Trophoblast cell (in vitro differentiated cells and primary cell): ENCODE results near the gene MPND.

Experiments used
- DNase-seq, 2 donors: peaks; one replicate each; pipeline ENCODE4 v3.0.0-alpha.2; 2016
- H2AFZ ChIP-seq: 2 replicates; pipeline ENCODE4 v1.6.1; 2013; ENCODE audit warnings: low read length, moderate library complexity, mild to moderate bottlenecking; ENCODE audit not compliant: insufficient read depth, poor library complexity
- H2AK5ac ChIP-seq: 2 replicates; pipeline ENCODE4 v1.6.1; 2013; ENCODE audit warnings: mild to moderate bottlenecking, low read length
- H2BK120ac ChIP-seq: 2 replicates; pipeline ENCODE4 v1.6.1; 2013; ENCODE audit warnings: low read length, mild to moderate bottlenecking, moderate library complexity; ENCODE audit not compliant: insufficient read depth, poor library complexity
- H2BK12ac ChIP-seq: 2 replicates; pipeline ENCODE4 v1.6.1; 2013; ENCODE audit warnings: mild to moderate bottlenecking, low read length, moderate library complexity
- H2BK5ac ChIP-seq: 2 replicates; pipeline ENCODE4 v1.6.1; 2013; ENCODE audit warnings: low read length, low read depth, moderate library complexity, mild to moderate bottlenecking; ENCODE audit not compliant: poor library complexity
- H3K14ac ChIP-seq: 2 replicates; pipeline ENCODE4 v1.6.1; 2013; ENCODE audit warnings: mild to moderate bottlenecking, low read length
- H3K18ac ChIP-seq: 2 replicates; pipeline ENCODE4 v1.6.1; 2013; ENCODE audit warnings: mild to moderate bottlenecking, low read length
- H3K23ac ChIP-seq: 2 replicates; pipeline ENCODE4 v1.6.1; 2013; ENCODE audit warnings: low read length
- H3K27ac ChIP-seq: 2 replicates; pipeline ENCODE4 v1.5.1; 2013; ENCODE audit warnings: low read depth, mild to moderate bottlenecking, inconsistent platforms, low read length, moderate library complexity
- H3K27me3 ChIP-seq: 2 replicates; pipeline ENCODE4 v1.6.1; 2013; ENCODE audit warnings: inconsistent platforms, mild to moderate bottlenecking, low read length, moderate library complexity; ENCODE audit not compliant: insufficient read depth
- H3K36me3 ChIP-seq, 2 experiments: 1 replicate in 1 of 2; 2 replicates in 1 of 2; pipeline ENCODE4 v1.6.1; 2013; ENCODE audit warnings: low read length in 2 of 2, mild to moderate bottlenecking in 2 of 2, moderate library complexity in 1 of 2; ENCODE audit not compliant: insufficient read depth in 2 of 2, control insufficient read depth in 1 of 2
- H3K4ac ChIP-seq: 2 replicates; pipeline ENCODE4 v1.6.1; 2013; ENCODE audit warnings: low read depth, mild to moderate bottlenecking, low read length, moderate library complexity
- H3K4me1 ChIP-seq, 2 experiments: 1 replicate in 1 of 2; 2 replicates in 1 of 2; pipeline ENCODE4 v1.6.1; 2013; ENCODE audit warnings: low read length in 2 of 2, mild to moderate bottlenecking in 2 of 2, moderate library complexity in 1 of 2; ENCODE audit not compliant: insufficient read depth in 2 of 2, control insufficient read depth in 1 of 2
- H3K4me2 ChIP-seq: 2 replicates; pipeline ENCODE4 v1.6.1; 2013; ENCODE audit warnings: inconsistent platforms, mild to moderate bottlenecking, low read length, moderate library complexity
- H3K4me3 ChIP-seq: 2 replicates; pipeline ENCODE4 v1.5.1; 2013; ENCODE audit warnings: mild to moderate bottlenecking, low read depth, low read length, inconsistent platforms
- H3K79me1 ChIP-seq: one replicate; pipeline ENCODE4 v1.6.1; 2013; ENCODE audit warnings: low read length
- H3K79me2 ChIP-seq: 2 replicates; pipeline ENCODE4 v1.6.1; 2013; ENCODE audit warnings: low read length, mild to moderate bottlenecking; ENCODE audit not compliant: control insufficient read depth, insufficient read depth, poor library complexity
- H3K9ac ChIP-seq: 2 replicates; pipeline ENCODE4 v1.6.1; 2013; ENCODE audit warnings: mild to moderate bottlenecking, low read length
- H3K9me3 ChIP-seq: 2 replicates; pipeline ENCODE4 v1.6.1; 2013; ENCODE audit warnings: low read depth, mild to moderate bottlenecking, control low read depth, inconsistent platforms, low read length; ENCODE audit not compliant: insufficient read depth
- H4K12ac ChIP-seq: 2 replicates; pipeline ENCODE4 v1.6.1; 2013; ENCODE audit warnings: low read depth, mild to moderate bottlenecking, low read length, moderate library complexity
- H4K8ac ChIP-seq: 2 replicates; pipeline ENCODE4 v1.6.1; 2013; ENCODE audit warnings: low read depth, mild to moderate bottlenecking, low read length, moderate library complexity
- H4K91ac ChIP-seq: one replicate; pipeline ENCODE4 v1.6.1; 2013; ENCODE audit warnings: low read depth, mild to moderate bottlenecking, low read length, moderate library complexity
- WGBS: extraction: QIAGEN DNeasy Blood & Tissue Kit; methylation state at CpG from one replicate; pipeline ENCODE4 v1.1.7; 2013; ENCODE audit warnings: missing lambda C conversion rate; ENCODE audit not compliant: insufficient read length, insufficient coverage; ENCODE audit errors: extremely low coverage; 5-methylcytosine and 5-hydroxymethylcytosine counted together

MPND gene

GRCh38 chr19:4396949-4397783 lies 53.8 kb downstream of the MPND start:
- Histone ChIP-seq H4K12ac (no peak overlapping the region), H3K18ac (no peak overlapping the region), H3K9ac (peak overlapping the region; percentile 35), H2BK12ac (no peak overlapping the region), H2BK5ac (no peak overlapping the region), H4K91ac (no peak overlapping the region), H3K4me3 (no peak overlapping the region), H3K36me3 (peaks cover 14 to 19% of the 10 kb centered on the region in 2 experiments), H3K4ac (peak overlapping the region; percentile 78), H2BK120ac (no peak overlapping the region), H2AK5ac (no peak overlapping the region), H3K79me1 (peaks cover 12% of the 10 kb centered on the region), H3K14ac (no peak overlapping the region), H2AFZ (no peak overlapping the region), H4K8ac (no peak overlapping the region), H3K4me1 (peaks cover 17 to 23% of the 10 kb centered on the region in 2 experiments), H3K27ac (no peak overlapping the region), H3K27me3 (no peaks in the 10 kb centered on the region), H3K79me2 (peaks cover 28% of the 10 kb centered on the region), H3K4me2 (no peak overlapping the region), H3K23ac (no peak overlapping the region), H3K9me3 (no peaks in the 10 kb centered on the region)
- WGBS: no CpG with 5 or more reads among the region's 15 CpGs
- DNase-seq: peak in 1 of 2 donors; percentile 20

- Histone ChIP-seq H3K79me2 (peaks cover 29% of the 10 kb centered on the region), H2BK5ac (peak overlapping the region; percentile 98), H3K27ac (peak overlapping the region; percentile 82), H3K27me3 (no peaks in the 10 kb centered on the region), H3K4me2 (peak overlapping the region; percentile 77), H3K9me3 (no peaks in the 10 kb centered on the region), H3K4ac (peak overlapping the region; percentile 96), H3K23ac (peak overlapping the region; percentile 63), H4K8ac (peak overlapping the region; percentile 97), H3K4me1 (peaks cover 6 to 13% of the 10 kb centered on the region in 2 experiments), H2AFZ (peak overlapping the region; percentile 86), H4K91ac (peak overlapping the region; percentile 96), H3K18ac (peak overlapping the region; percentile 99), H3K79me1 (peaks cover 19% of the 10 kb centered on the region), H3K9ac (peak overlapping the region; percentile 94), H3K36me3 (peaks cover 13 to 19% of the 10 kb centered on the region in 2 experiments), H3K14ac (peak overlapping the region; percentile 99), H2BK120ac (peak overlapping the region; percentile 86), H3K4me3 (peak overlapping the region; percentile 96), H2BK12ac (no peak overlapping the region), H4K12ac (peak overlapping the region; percentile 80), H2AK5ac (peak overlapping the region; percentile 82)
- no CpG with 5 or more reads among the region's 12 CpGs for WGBS
- peak in 1 of 2 donors; percentile 47 for DNase-seq
Observed at GRCh38 chr19:4399812-4400134, 56.4 kb downstream of the MPND start.

DNA sequence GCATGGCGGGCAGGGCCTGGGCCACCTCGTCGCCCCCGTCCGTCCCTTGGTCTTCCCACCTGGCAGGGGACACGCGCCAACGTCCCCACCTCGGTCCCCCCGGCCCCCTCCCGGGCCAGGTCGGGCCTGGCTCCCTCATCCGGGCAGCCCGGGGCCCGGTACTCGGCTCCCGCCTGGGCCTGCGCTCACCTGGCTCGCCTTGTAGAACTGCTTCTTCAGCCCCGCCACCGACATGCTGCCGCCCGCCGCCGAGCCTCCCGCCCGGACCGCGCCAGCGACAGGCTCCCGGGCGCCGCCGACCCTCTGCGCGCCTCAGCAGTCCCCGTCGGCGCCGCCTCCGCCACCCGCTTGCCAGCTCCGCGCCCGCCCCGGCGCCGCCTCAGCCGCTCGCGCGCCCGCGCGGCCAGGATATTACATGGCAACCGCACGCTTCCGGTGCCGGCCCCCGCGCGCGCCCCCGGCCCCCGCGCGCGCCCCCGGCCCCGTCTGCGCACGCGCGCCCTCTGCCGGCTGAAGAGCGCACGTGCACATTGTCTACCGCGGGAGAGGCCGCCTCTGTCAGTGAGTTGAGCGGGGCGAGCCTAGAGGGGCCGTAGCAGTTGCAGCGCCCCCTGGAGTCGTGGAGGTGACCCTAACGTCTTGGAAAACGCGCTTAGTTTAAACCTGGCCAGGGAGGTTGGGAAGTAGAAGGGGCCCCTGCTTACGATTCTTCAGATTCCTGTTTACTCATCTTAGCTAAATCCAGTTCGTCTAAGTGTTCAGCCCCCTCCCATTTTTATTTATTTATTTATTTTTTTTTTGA lies 57.0 kb downstream of the MPND start, which contains the start of gene SH3GL1:
Gene SH3GL1 (minus strand): TSS at position 413 of the 802 bp plus-strand sequence. CDS start 179 bp downstream, at position 234.
- peaks cover 13 to 15% of the 10 kb centered on the region in 2 experiments for H3K36me3 ChIP-seq
- H3K23ac ChIP-seq: peak within 1 kb of the TSS; percentile 63
- H3K9me3 ChIP-seq: no peaks in the 10 kb centered on the region
- peak within 1 kb of the TSS; percentile 97 for H4K8ac ChIP-seq
- H2AK5ac ChIP-seq: peak within 1 kb of the TSS; percentile 82
- H4K12ac ChIP-seq: peak within 1 kb of the TSS; percentile 80
- peak within 1 kb of the TSS; percentile 99 for H3K18ac ChIP-seq
- H4K91ac ChIP-seq: peak within 1 kb of the TSS; percentile 96
- peak within 1 kb of the TSS; percentile 96 for H3K4me3 ChIP-seq
- peaks cover 4 to 12% of the 10 kb centered on the region in 2 experiments for H3K4me1 ChIP-seq
- H3K4ac ChIP-seq: peak within 1 kb of the TSS; percentile 96
- peak within 1 kb of the TSS; percentile 98 for H2BK5ac ChIP-seq
- peaks cover 19% of the 10 kb centered on the region for H3K79me1 ChIP-seq
- peak within 1 kb of the TSS; percentile 86 for H2AFZ ChIP-seq
- DNase-seq: peak; percentile 88 to 99
- peak within 1 kb of the TSS; percentile 86 for H2BK120ac ChIP-seq
- peak within 1 kb of the TSS; percentile 82 for H3K27ac ChIP-seq
- H3K14ac ChIP-seq: peak within 1 kb of the TSS; percentile 99
- peaks cover 29% of the 10 kb centered on the region for H3K79me2 ChIP-seq
- WGBS: no CpG with 5 or more reads among the region's 90 CpGs
- H2BK12ac ChIP-seq: peak within 1 kb of the TSS; percentile 62
- H3K27me3 ChIP-seq: no peaks in the 10 kb centered on the region
- H3K9ac ChIP-seq: peak within 1 kb of the TSS; percentile 94
- peak within 1 kb of the TSS; percentile 77 for H3K4me2 ChIP-seq

DNA sequence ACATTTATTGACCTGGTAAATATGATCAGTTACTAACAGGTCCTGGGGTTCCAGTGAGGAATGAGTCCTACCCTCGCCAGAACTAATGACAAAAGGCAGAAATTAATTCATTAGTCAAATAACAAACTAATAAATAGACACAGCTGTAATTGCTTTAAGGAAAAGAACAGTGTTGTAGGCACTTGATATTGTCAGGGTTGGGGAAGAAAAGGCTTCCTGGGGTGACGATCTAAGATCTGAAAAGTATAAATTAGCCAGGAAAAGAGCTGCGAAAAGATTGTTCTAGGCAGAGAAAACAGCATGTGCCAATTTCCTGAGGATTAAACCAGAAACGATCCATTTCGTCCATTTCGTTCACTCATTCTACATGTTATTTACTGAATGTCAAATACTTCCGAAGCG lies 58.4 kb downstream of the MPND start:
- DNase-seq: no peak
- Histone ChIP-seq H3K4me2 (peak overlapping the region; percentile 42), H3K79me2 (peaks cover 31% of the 10 kb centered on the region), H4K12ac (no peak overlapping the region), H2BK120ac (no peak overlapping the region), H4K8ac (no peak overlapping the region), H3K4me1 (peaks cover 4 to 12% of the 10 kb centered on the region in 2 experiments), H3K36me3 (peaks cover 12 to 18% of the 10 kb centered on the region in 2 experiments), H3K79me1 (peaks cover 19% of the 10 kb centered on the region), H3K14ac (no peak overlapping the region), H4K91ac (no peak overlapping the region), H3K27me3 (no peaks in the 10 kb centered on the region), H3K27ac (no peak overlapping the region), H3K18ac (no peak overlapping the region), H3K9ac (no peak overlapping the region), H2AK5ac (no peak overlapping the region), H2BK5ac (no peak overlapping the region), H3K9me3 (no peaks in the 10 kb centered on the region), H3K23ac (no peak overlapping the region), H2BK12ac (no peak overlapping the region), H2AFZ (no peak overlapping the region), H3K4ac (no peak overlapping the region), H3K4me3 (no peak overlapping the region)
- WGBS: no CpG with 5 or more reads among the region's 8 CpGs
